Glutamatergic neuron (in vitro differentiated cells): ENCODE results near the gene TRMT10B. TPM values are rescaled to one million over a fixed set of nuclear protein-coding genes. Genes with fewer than 3 reads are reported as not detected.

Source experiments
- DNase-seq: peaks from one replicate; pipeline ENCODE4 v3.0.0; 2022
- H3K27ac Mint-ChIP-seq: one replicate; pipeline ENCODE4 v1.8.0; 2020; ENCODE audit warnings: mild to moderate bottlenecking, mixed read lengths, inconsistent platforms; ENCODE audit not compliant: unreplicated experiment
- H3K27me3 Mint-ChIP-seq: one replicate; pipeline ENCODE4 v1.8.0; 2020; ENCODE audit warnings: mild to moderate bottlenecking, moderate library complexity, mixed read lengths, inconsistent platforms; ENCODE audit not compliant: unreplicated experiment
- H3K36me3 Mint-ChIP-seq: one replicate; pipeline ENCODE4 v1.8.0; 2020; ENCODE audit warnings: mild to moderate bottlenecking, mixed read lengths, inconsistent platforms; ENCODE audit not compliant: unreplicated experiment
- H3K4me1 Mint-ChIP-seq: one replicate; pipeline ENCODE4 v1.8.0; 2020; ENCODE audit warnings: mild to moderate bottlenecking, low read depth, mixed read lengths, inconsistent platforms; ENCODE audit not compliant: unreplicated experiment
- H3K4me3 Mint-ChIP-seq: one replicate; pipeline ENCODE4 v1.8.0; 2020; ENCODE audit warnings: mild to moderate bottlenecking, mixed read lengths, inconsistent platforms; ENCODE audit not compliant: unreplicated experiment
- H3K9me3 Mint-ChIP-seq: one replicate; pipeline ENCODE4 v1.8.0; 2020; ENCODE audit warnings: mild to moderate bottlenecking, moderate library complexity, mixed read lengths, inconsistent platforms; ENCODE audit not compliant: unreplicated experiment
- CTCF ChIP-seq: fragments of 200-600 bp; sonication (generic); IDR thresholded peaks from one replicate; pipeline ENCODE4 v1.5.0; 2021; ENCODE audit not compliant: partially characterized antibody, unreplicated experiment
- total RNA-seq: library from RNA; stranded (reverse); fragmentation: NEBNext Ultra II Directional; extraction: Animal tissue kit (Norgen Biotek cat#: 25700); gene quantifications from one replicate; pipeline ENCODE4 v1.2.1, GENCODE V29; 2021; ENCODE audit not compliant: unreplicated experiment

The TRMT10B gene
- total RNA-seq, 1 donor from 2014 or later, result 8.8 TPM

DNA sequence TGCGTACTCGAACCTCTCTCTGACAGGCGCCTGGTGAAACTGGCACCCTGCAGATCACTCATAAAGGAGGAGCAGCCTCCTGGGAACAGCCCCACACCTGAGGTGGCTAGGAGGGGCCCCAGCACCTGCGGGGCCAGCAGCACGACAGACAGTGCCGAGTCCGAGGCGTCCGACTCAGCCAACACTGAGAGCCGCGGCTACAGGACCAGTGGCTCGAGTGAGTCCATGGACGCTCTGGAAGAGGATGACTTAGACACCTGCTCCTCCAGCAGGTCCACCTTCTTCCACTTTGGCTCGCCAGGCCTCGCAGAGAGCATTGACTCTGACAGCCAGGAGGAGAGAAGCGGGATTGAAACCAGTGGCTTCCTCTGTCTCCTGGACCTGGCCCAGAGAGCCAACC is 13.5 kb upstream of the TRMT10B start:
- Mint-ChIP-seq H3K27ac (no peak overlapping the region), H3K4me1 (peaks cover 10% of the 10 kb centered on the region), H3K27me3 (peaks cover 10% of the 10 kb centered on the region), H3K9me3 (peaks cover 5% of the 10 kb centered on the region), H3K4me3 (no peak overlapping the region), H3K36me3 (peaks cover 8% of the 10 kb centered on the region)
- DNase-seq, result no peak
- TF ChIP-seq CTCF, result no peak

DNA sequence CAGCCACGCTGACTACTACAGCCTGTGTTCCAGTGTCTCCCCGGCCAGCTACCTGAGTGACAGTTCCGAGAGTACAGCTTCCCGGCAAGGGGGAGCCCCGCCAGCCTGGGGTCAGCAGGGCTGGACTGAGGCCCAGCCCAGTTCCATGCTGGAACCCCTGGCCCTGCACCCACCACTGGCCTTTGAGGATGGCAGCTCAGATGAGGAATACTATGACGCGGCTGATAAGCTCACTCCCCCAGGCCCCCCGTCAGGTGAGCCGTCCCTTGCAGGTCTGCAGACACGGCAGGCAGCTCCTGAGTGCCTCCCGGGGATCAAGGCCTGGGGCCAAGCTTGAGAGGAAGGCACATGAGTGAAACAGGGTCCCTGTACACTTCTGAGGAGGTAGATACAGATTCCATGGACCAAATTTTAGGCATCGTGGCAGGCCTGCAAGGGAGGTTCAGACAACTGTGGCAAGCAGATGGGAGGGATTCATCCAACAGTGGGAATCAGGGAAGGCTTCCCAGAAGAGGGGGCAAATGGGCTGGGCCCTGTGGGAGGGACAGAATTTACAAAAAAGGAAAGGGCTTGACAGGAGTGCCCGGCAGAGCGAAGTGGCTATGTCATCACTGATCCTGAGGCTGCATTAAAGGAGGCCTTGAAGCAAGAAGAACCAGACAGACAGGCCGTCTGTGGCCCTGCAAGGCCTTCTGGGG is 12.8 kb upstream of the TRMT10B start:
- no peak for DNase-seq
- no peak overlapping the region for H3K27ac Mint-ChIP-seq
- H3K4me3 Mint-ChIP-seq, result no peak overlapping the region
- peaks cover 5% of the 10 kb centered on the region for H3K9me3 Mint-ChIP-seq
- H3K36me3 Mint-ChIP-seq, result peaks cover 3% of the 10 kb centered on the region
- H3K27me3 Mint-ChIP-seq, result peaks cover 10% of the 10 kb centered on the region
- no peak for TF ChIP-seq CTCF
- peaks cover 12% of the 10 kb centered on the region for H3K4me1 Mint-ChIP-seq

GRCh38 chr9:37745970-37746369 is 7.6 kb upstream of the TRMT10B start:
- no peak for DNase-seq
- Mint-ChIP-seq H3K4me3 (no peak overlapping the region), H3K27ac (no peak overlapping the region), H3K4me1 (peaks cover 38% of the 10 kb centered on the region), H3K9me3 (peaks cover 10% of the 10 kb centered on the region), H3K36me3 (peaks cover 3% of the 10 kb centered on the region), H3K27me3 (peaks cover 17% of the 10 kb centered on the region)
- TF ChIP-seq CTCF, result no peak

- peaks cover 3% of the 10 kb centered on the region for H3K36me3 Mint-ChIP-seq
- H3K27me3 Mint-ChIP-seq, result peaks cover 19% of the 10 kb centered on the region
- DNase-seq, result no peak
- no peak overlapping the region for H3K27ac Mint-ChIP-seq
- H3K9me3 Mint-ChIP-seq, result peaks cover 10% of the 10 kb centered on the region
- H3K4me1 Mint-ChIP-seq, result peaks cover 36% of the 10 kb centered on the region
- H3K4me3 Mint-ChIP-seq, result no peak overlapping the region
- TF ChIP-seq CTCF, result no peak
Observed at GRCh38 chr9:37746448-37747270, 6.9 kb upstream of the TRMT10B start.

DNA sequence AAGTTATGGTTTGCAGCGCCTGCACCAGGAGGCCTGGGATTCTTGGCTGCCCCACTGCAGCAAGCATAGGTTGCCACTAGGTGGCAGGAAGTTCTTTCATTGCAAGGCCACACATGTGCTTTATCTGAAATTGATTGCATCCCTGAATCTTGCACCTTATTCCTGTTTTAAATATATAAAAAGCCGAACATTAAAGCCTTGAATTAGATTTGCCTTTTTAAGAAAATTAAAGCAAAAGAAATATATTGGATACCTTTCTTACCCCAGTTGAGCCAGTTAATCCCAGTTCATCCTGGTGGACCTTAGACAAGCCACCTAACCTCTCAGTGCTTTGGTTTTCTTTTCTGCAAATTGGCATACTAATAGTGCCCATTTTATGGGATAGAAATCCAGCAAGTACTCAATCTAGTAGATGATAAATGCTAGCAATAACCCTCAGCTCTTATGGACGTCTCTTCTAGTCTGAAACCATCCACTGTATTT is 6.3 kb upstream of the TRMT10B start:
- peak; percentile 77 for DNase-seq
- Mint-ChIP-seq H3K27me3 (peaks cover 14% of the 10 kb centered on the region), H3K36me3 (peaks cover 3% of the 10 kb centered on the region), H3K4me1 (peaks cover 31% of the 10 kb centered on the region), H3K4me3 (no peak overlapping the region), H3K9me3 (peaks cover 5% of the 10 kb centered on the region), H3K27ac (no peak overlapping the region)
- peak; percentile 87 for TF ChIP-seq CTCF
